WI38 (cell line): ENCODE data around the gene C9.

Experiments used
- H3K4me3 ChIP-seq: 2 replicates; pipeline ENCODE4 v1.5.1; 2011; ENCODE audit warnings: low read depth, mild to moderate bottlenecking, control low read depth, low read length
- TF ChIP-seq, protein P1 (sequence below): IDR thresholded peaks from 2 replicates; pipeline ENCODE4 v1.5.1; 2012; ENCODE audit warnings: low read depth, mild to moderate bottlenecking, control low read depth, low read length

Gene C9

DNA sequence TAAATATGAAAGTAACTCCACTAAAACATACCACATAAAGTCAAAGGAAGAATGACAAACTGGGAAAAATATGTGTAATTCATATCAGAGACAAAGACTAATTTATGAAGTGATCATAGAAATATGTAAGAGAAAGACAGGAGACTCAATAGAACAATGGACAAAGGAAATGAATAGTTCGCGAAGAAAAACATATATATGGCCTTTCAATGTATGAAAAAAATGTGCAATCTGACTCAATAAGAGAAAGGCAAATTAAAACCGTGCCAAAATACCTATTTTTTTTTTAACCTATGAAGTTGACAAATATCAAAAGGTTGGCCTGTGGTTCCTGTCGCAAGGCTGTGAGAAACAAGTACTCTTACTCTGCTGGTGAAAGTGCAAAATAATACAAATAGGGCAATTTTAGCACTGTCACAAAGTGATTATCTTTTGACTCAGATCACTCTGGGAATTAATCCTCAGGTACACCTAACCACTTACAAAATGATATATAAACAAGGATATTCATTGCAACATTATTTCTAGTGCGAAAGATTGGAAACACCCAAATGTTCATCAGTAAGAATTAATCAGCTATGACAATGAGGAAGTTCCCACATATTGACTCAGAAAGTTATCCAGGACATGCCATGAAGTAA is 3.7 kb downstream of the C9 start:
- TF ChIP-seq, protein P1, sequence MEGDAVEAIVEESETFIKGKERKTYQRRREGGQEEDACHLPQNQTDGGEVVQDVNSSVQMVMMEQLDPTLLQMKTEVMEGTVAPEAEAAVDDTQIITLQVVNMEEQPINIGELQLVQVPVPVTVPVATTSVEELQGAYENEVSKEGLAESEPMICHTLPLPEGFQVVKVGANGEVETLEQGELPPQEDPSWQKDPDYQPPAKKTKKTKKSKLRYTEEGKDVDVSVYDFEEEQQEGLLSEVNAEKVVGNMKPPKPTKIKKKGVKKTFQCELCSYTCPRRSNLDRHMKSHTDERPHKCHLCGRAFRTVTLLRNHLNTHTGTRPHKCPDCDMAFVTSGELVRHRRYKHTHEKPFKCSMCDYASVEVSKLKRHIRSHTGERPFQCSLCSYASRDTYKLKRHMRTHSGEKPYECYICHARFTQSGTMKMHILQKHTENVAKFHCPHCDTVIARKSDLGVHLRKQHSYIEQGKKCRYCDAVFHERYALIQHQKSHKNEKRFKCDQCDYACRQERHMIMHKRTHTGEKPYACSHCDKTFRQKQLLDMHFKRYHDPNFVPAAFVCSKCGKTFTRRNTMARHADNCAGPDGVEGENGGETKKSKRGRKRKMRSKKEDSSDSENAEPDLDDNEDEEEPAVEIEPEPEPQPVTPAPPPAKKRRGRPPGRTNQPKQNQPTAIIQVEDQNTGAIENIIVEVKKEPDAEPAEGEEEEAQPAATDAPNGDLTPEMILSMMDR = no peak
- no peak overlapping the region for H3K4me3 ChIP-seq

DNA sequence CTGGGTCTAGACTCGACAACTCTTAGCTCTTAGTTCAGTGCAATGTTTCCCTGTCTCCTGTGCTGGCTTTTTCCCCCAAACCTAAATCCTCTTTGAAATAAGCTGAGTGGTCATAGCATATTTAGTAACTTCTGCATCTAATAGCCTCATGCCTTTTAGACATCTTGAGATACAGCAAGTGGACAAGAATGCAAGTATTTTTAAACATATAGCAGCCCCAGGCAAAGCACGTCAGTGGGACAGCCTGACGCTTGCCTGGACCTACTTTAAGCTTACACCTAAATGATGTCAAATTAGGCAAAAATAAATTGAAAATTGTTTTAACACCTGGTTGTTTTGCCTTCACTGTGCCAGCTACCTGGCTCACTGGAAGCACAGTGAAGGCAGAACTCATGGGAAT is 8.0 kb downstream of the C9 start:
- TF ChIP-seq, protein P1 = no peak
- no peak overlapping the region for H3K4me3 ChIP-seq

DNA sequence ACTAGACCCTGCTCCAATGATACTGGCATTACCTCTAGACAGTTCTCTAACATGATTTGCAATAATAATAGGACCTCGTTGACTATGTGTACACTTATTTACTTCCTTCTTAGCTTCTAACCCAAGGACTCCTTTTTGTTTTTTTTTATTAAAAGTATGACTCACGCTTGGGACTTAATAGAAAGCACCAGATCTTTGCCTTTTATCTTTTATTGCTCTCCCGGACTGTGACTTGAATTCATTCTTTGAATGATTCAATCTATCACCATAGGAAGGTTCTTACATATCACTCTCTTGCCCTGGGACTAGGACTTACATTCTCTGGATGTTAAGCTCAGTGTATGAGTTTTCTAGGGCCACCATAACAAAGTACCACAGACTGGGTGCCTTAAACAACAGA is 9.0 kb downstream of the C9 start:
- H3K4me3 ChIP-seq = no peak overlapping the region
- TF ChIP-seq, protein P1 = no peak

DNA sequence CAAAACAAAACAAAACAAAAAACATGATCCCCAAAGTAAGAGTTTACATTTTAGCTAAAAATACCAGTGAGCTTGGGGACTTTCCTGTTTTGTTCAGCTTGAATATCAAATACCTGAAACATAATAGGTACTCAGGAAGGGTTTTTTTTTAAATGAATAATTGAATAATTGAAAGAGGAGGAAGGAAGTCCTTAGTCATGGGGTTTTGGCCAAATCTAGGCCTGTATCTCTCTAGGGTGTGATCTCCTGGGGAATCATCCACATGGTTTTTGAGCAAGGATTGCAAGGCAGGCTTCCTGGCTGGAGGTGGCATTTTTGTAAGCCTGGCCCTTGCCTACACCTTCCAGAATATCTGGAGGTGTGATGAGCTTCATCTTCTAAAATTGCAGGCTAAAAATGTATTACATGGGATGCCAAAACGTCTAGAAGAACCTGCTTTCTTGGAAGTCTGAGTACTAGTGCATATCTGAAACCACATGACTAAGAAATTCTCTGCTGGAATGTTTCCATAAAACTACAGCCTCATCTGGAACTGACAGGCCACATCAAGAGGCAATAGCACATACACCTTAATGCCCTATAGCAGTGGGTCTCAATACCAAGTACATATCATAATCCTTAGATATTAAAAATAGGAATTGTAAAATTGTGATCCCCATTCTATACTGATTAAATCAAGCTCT is 10.4 kb downstream of the C9 start:
- TF ChIP-seq, protein P1 = no peak
- H3K4me3 ChIP-seq = no peak overlapping the region

DNA sequence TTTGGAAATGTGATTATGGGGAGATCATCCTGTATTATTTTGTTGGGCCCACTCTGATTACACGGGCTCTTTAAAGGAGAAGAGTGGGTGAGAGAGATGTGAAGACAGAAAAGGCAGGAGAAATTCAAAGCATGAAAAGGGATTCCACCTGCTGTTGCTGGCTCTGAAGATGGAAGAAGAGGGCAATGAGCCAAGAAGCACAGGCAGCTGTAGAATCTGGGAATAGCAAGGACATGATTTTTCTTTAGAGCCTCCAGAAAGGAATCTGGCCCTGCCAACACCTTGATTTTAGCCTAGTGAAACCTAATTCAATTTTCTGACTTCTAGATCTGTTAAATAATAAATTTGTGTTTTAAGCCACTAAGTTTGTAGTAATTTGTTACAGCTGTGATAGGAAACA is 11.3 kb downstream of the C9 start:
- H3K4me3 ChIP-seq = no peak overlapping the region
- TF ChIP-seq, protein P1 = no peak

DNA sequence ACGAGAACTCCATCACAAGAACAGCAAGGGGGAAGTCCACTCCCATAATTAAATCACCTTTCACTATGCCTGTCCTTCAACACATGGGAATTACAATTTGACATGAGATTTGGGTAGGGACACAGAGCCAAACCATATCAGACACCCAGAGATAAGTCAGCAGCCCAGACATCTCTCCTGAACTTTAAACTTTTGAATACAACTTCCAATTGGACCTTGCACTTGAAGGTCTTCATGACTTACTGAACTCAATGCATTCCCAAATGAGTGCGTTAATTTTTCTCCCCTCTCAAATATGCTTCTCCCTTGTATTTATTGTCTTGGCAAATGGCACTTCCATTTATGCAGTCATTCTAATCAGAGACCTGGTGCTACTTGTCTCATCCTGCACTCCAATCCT is 12.1 kb downstream of the C9 start:
- TF ChIP-seq, protein P1 = no peak
- H3K4me3 ChIP-seq = no peak overlapping the region

DNA sequence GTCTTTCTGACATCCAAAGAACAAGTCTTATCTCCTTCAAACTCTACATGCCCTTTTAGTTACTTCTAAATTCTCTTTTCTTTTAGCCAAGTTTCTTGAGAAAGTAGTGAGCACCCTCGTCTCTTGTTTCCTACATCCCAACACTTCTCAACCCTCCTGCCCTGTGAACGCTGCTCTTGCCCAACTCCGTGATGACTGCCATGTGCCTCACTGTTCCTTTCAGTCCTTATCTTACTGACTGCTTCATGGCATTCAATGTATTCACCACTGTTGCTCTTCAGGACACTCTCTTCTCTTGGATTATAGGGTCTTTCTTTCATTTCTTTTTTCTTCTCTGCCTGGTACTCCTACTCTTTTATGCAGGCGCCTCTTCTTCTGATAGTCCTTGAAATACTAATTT is 14.8 kb downstream of the C9 start:
- H3K4me3 ChIP-seq = no peak overlapping the region
- TF ChIP-seq, protein P1 = no peak
